H1 (cell line): ENCODE measurements around the gene ALDH4A1.

Experiments used
- CHD1 ChIP-seq: IDR thresholded peaks from 2 replicates; pipeline ENCODE4 v1.6.1; 2012; ENCODE audit warnings: low read depth, low read length, improper control_type of control experiment
- EZH2 ChIP-seq: fragments of 200-600 bp; sonication (generic); IDR thresholded peaks from 2 replicates; pipeline ENCODE4 v1.7.1; 2012; ENCODE audit warnings: low read depth, mild to moderate bottlenecking, moderate library complexity, low read length, inconsistent platforms; ENCODE audit not compliant: severe bottlenecking
- GTF2F1 ChIP-seq: IDR thresholded peaks from 2 replicates; pipeline ENCODE4 v1.6.1; 2012; ENCODE audit warnings: low read depth, low read length, improper control_type of control experiment, borderline replicate concordance
- MAX ChIP-seq: IDR thresholded peaks from 2 replicates; pipeline ENCODE4 v1.6.1; 2012; ENCODE audit warnings: inconsistent platforms
- POLR2A ChIP-seq, 2 experiments: IDR thresholded peaks; 1 replicate in 1 of 2; 2 replicates in 1 of 2; pipeline ENCODE4 v1.6.1; 2011; ENCODE audit warnings: low read depth in 2 of 2, low read length in 2 of 2, mild to moderate bottlenecking in 2 of 2; ENCODE audit errors: control extremely low read depth in 1 of 2
- POLR2AphosphoS5 ChIP-seq: IDR thresholded peaks from 2 replicates; pipeline ENCODE4 v1.6.1; 2011; ENCODE audit warnings: low read depth, low read length
- SP4 ChIP-seq: IDR thresholded peaks from 2 replicates; pipeline ENCODE4 v1.6.1; 2012; ENCODE audit warnings: low read length, inconsistent platforms
- TAF1 ChIP-seq: IDR thresholded peaks from 2 replicates; pipeline ENCODE4 v1.6.1; 2011; ENCODE audit warnings: mild to moderate bottlenecking, low read depth, low read length
- TEAD4 ChIP-seq: IDR thresholded peaks from 2 replicates; pipeline ENCODE4 v1.6.1; 2012; ENCODE audit warnings: low read depth, low read length, inconsistent platforms, mixed read lengths
- TF ChIP-seq, protein P1 (sequence below), 3 experiments: IDR thresholded peaks; 1 replicate in 2 of 3; 2 replicates in 1 of 3; pipeline versions ENCODE4 v1.5.1 to v1.6.1; 2011; ENCODE audit warnings: low read length in 3 of 3, mild to moderate bottlenecking in 3 of 3, inconsistent platforms in 2 of 3, low read depth in 1 of 3, moderate library complexity in 1 of 3; ENCODE audit not compliant: insufficient read depth in 1 of 3; ENCODE audit errors: control extremely low read depth in 1 of 3

GRCh38 chr1:18881164-18881563, 21.2 kb downstream of the ALDH4A1 start:
- TF ChIP-seq TAF1 (no peak), EZH2 (no peak), CHD1 (no peak), GTF2F1 (no peak), POLR2AphosphoS5 (no peak), POLR2A (IDR thresholded peaks at IDR 0.05; ENCODE audit: control extremely low read depth in 1 of 2, low read depth in 2 of 2, low read length in 2 of 2) (no peak), SP4 (no peak), TEAD4 (no peak), MAX (no peak)
- TF ChIP-seq, protein P1, sequence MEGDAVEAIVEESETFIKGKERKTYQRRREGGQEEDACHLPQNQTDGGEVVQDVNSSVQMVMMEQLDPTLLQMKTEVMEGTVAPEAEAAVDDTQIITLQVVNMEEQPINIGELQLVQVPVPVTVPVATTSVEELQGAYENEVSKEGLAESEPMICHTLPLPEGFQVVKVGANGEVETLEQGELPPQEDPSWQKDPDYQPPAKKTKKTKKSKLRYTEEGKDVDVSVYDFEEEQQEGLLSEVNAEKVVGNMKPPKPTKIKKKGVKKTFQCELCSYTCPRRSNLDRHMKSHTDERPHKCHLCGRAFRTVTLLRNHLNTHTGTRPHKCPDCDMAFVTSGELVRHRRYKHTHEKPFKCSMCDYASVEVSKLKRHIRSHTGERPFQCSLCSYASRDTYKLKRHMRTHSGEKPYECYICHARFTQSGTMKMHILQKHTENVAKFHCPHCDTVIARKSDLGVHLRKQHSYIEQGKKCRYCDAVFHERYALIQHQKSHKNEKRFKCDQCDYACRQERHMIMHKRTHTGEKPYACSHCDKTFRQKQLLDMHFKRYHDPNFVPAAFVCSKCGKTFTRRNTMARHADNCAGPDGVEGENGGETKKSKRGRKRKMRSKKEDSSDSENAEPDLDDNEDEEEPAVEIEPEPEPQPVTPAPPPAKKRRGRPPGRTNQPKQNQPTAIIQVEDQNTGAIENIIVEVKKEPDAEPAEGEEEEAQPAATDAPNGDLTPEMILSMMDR (IDR thresholded peaks at IDR 0.05; ENCODE audit: control extremely low read depth in 1 of 3, insufficient read depth in 1 of 3, low read depth in 1 of 3, low read length in 3 of 3) = no peak
